Germinal center (tissue), 1 donor: Measurements from ENCODE around the gene NTNG2.
A peak's percentile ranks its signal among the peaks of the same experiment; 100 is the strongest.

Experiments
- DNase-seq: peaks from one replicate; pipeline ENCODE4 v3.0.0; 2012; ENCODE audit warnings: mixed read lengths, low spot score

Gene NTNG2

DNA sequence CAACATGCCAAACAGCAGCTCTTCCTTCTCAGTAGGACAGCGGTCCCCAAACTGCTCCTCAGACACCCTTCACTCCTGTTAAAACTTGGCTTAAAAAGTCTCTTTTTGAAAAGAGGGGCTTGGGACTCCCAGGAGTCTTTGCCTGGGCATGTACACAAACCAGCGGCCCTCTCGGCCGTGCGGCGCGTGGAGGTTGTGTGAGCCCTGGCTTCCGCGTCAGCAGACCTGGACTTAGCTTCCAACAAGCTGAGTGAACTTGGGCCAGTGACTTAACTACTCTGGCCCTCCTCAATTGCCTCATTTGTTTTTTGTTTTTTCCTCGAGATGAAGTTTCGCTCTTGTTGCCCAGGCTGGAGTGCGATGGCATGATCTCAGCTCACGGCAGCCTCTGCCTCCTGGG lies 15.3 kb upstream of the NTNG2 start:
- DNase-seq: no peak

DNA sequence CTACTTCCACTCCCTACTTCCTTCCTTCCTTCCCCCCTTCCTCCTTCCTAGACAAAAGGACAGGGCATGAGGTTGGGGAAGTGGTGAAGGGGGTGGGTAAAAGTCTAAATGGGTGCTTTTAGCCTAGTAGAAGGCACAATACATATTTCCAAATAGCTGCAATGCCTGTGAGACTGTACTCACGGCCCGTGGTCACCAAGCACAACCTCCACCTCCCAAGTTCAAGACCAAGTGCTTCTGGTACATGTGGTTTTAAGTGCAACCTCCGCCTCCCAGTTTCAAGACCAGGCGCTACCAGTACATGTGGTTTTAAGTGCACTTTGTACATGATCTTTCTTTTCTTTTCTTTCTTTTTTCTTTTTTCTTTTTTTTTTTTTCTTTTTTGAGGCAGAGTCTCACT lies 14.5 kb upstream of the NTNG2 start:
- DNase-seq: no peak

DNA sequence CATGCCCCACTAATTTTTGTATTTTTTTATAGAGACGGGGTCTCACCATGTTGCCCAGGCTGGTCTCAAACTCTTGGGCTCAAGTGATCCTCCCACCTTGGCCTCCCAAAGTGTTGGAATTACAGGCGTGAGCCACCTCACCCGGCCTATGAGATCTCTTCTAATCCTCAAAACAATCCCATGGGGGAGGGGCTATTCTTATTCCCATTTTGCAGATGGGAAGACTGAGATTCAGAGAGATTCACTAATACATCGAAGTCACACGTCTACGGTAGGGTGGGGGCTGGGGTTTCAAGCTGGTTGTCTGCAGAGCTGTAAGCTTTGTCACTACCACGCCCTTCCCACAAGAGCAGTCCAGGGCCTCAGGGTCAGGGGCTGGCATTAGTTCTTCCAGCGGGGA lies 14.0 kb upstream of the NTNG2 start:
- no peak for DNase-seq

DNA sequence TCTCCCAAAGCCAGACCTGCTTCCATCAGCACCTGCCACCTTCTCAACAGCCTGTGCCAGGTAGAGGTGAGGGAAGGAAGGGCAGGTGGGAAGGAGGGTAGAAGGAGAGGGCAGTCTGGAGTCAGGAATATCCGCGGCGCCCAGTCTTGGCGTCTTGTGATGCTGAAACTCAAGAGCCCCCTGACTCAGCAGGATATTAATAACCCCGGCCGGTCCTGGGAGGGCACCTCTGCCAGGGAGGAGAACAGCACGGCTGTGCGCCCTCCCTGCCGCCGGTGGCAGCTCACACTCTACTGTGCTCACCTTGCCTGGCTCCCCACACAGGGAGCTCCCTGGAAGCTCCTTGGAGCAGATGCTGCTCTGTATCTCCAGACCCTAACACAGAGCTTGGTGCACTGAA lies 11.6 kb upstream of the NTNG2 start:
- no peak for DNase-seq

DNA sequence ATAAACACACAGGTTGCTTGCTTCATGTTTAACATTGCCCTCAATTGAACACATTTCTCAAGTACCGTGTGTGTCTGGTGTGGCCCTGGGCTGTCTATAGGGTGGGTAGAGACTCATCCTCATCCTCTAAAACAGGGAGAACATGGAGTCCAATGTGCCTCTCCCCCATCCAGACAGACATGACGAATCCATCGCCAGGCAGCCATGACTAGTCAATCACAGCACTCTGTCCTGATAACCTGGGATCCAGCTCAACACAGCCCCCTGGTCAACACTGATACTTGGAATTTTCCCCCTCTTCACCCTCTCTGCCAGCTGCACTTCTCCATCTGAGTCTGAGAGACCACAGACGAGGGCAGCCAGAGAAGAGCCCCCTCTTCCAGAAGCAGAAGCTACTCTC lies 10.7 kb upstream of the NTNG2 start:
- DNase-seq: no peak

DNA sequence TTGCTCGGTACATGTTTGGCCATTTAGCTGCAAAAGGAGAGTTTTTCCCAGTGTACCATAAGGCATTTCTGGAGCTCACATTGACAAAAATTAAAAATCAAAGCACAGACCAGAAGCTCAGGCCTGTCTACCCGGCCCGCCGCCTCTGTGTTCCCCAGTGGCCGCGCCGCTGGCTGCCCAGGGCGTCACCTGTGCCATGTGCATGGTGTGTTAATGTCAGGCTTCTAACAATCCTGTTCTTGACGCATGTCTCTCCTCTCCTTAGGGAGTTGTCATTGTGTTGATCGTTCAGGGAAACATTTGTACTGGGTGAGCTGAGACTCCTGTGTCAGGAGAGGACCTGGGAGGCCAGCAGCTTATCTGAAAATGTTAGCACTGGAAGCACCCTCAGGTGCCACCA lies 9.6 kb upstream of the NTNG2 start:
- no peak for DNase-seq

DNA sequence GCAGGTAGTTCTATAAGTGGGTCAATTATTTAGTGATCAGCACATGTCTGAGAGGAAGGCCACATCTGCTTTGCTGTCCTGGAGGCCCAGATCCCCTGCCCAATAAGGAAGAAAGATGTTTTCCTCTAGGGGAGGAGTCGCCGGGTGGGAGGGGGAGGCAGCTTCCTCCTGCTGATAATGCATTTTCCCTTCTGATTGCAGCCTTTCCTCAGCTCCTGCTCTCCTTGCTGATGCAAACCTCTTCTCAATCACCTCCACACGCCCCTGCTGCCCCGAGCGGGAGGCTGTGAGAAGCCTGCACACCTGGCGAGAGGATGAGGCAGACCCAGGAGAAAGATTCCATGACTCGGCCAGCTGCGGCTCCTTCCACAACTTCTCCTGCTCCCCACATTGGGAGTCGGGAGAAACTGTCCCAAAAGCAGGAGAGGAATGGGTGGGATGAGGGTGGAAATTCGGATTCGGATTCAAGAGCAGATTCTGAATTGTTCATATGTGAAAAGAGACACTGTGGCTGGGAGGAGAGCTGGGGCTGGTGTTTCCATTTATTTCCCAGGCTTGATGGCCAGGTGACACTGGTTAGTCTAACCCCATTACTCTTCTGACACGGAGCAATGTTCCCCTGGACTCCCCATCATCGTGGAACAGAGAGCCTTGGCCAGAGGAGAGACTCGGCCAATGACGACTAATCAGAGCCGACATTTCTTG lies 6.8 kb upstream of the NTNG2 start:
- no peak for DNase-seq

DNA sequence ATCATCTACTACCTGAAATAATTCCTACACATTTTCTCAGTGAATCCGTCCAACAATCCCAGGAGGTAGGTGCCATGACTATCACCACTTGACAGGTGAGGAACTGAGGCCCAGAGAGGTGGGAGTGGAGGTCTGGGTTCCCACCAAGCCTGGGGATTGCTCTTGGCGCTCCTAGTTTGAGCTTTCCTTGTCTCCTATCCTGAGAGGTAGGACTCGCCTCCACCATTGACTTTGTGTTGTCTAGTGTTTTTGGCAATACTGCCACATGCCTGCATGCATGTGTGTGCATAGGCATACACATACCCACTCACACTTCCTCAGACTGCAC lies 6.3 kb upstream of the NTNG2 start:
- no peak for DNase-seq

DNA sequence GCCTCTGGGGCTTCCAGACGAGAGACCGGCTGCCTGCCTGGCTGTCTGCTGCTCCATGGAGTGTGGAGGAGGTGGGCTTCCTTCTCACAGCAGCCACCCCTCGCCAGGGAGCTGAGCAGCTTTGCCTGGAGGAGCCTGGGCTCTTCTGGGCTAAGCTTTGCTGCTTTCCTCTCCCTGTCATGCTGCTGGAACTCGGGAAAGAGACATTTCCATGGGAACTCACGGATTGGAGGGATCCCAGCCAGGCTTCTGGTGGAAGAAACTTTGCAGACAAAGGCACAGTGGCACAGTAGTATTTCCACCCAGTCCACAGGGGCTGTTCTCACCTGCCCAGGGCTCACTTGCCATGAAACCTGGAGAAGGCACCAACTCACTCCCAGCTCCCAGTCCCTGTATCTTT lies 5.6 kb upstream of the NTNG2 start:
- DNase-seq: no peak

DNA sequence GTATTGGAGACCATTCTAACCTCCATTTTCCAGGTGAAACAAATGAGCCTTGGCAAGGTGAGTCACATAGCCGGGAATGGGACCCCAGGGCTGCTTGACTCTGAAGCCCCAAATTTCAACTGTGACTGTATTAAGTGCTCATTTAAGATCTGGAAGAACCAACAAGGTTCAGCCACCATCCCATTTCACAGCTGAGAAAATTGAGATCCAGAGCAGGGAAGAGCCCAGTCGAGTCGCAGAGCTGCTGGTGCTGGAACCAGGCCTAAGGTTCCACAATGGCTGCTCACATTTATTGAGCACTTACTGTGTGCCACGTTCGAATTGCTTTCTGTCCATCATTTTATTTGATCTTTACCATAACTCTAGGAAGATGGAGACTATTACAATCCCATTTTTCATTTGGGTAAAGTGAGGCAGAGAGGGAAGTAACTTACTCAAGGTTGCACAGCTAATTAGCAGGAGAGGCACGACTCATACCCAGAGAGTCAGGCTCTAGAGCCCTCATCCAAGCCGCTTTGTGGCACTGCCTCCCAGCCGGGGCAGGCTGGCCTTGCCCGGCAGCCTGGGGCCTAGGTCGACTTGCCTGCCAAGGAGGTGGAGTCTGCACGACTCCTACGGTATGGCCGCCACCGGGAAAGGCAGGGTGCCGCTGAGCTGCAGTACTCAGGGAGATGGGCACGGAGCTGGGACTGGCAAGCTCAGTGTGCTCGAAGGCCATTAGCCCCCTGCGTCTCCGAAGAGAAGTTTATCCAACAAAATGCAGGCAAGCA lies 4.3 kb upstream of the NTNG2 start:
- DNase-seq: no peak

DNA sequence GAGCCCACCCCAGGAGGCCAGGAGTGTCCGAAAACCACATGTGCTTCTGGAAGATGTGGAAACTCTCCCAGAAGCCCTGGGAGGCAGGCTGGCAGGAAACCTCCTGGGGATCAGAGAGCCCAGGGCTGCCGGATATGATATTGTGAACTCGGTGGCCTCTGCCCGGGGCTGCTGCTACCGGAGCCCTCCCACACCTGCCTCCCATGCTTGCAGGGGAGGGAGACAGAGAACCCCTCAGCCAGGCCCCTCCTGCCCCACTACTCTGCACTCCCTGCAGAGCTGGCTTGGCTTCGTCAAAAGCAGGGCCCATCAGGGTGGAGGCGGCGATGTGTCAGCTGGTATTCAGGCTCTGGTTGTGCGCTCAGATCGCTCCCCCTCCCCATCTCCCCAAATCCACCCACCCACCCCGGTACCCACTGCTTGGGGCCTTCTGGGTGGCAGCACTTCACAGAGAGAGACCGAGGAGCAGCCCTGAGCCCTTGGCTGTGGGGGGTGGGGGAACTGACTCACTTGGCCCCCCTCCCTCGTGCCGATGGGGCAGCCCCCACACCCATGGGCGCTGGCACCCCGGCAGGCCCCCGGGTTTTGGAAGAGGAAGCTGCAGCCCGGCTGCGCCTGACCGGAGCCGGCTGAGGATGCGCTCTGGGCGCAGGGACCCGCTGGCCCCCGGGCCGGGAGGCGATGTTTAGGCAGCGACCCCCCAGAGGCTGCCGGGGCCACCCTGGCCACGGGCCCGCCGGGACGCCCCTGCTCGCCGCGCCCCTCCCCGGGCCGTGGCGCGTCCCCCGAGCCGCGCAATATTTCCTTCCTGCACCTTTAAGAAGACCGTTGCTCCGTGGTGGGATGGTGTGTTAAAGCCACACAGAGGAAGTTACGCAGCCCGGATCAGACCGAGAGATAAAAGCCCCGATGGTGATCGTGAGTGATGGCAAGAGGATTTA lies 786 bp upstream of the NTNG2 start:
- DNase-seq: no peak

DNA sequence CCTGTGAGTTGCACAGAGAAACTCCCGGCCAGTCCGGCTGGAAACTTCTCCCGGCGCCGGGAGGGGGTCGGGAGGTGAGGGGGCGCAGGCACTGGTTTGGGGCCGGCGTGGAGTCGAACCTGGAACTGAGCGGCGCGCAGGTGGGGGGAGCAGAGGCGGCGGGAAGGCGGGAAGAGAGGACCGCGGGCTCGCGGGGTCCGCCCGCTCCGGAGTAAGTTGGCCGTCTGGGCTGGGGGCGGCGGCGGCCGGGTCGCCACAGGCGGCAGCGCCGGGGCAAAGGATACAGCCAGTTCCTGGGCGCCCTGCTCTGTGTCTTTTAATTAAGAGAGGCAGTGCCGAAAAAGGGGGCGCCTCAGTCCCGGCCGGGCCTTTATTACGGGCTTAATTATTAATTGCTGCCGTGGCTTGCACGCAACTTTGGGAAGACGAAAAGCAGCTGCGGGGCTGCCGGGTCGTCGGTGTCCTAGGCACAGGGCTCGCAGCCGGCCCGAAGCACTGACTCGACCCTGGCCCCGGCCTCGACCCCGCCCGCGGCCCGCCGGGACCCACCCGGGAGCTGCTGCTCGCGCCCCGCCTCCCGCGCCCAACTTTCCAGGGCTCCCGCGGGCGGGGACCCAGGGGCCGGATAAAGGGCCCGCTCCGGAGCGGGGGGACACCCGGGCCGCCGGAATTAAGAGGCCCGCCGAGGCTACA lies 1.1 kb downstream of the NTNG2 start:
- no peak for DNase-seq

DNA sequence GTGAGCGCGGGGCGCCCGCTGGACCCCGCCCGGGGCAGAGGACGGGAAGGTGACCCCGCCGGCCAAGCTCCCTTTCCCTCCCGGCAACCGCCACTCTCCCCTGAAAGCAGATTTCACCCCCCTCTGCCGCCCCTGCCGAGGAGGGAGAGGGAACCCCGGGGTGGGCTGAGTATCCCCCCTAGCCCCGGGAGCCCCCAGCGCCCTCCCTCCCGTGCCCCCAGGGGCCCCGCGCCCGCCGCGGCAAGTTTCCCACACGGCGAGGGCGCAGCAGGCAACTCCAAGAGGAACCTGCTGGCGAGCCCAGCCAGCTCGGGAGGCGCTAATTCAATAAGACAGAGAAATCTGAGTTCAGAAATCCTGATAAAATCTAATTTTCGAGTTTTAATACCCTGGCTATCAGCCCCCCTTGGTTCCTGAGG lies 1.6 kb downstream of the NTNG2 start:
- no peak for DNase-seq

DNA sequence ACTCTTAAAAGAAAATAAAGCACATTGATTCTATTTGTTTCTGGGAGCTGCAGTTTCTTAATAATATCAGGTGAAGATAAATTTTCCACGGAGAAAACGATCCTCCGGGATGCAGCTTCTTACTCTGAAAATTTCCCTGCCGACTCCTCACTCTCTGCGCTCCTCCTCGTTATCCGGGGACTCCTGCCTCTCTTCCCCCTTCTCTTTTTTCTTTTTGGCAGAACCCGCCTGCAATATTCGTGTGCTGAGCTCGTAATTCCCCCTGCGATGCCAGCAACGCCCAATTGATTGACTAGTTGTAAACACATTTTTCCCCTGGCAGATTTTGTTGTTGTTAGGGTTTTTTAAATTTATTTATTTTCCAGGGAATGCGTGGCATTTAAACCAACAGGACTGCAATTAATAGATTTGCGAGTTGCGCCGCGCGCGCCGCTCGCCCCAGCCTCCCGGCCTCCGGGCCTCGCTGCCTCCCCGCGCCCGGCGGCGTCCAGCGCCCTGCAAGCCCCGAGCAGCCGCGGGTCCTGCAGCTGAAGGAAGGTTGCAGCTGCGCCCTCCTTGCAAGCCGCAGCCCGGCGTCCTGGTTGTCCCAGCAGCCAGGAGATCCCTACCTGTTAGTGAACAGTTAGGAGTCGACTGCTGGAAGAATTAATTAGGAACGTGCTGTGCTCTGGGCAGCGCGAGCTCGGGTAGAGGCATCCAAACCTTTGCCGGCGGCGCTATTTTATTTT lies 2.2 kb downstream of the NTNG2 start:
- no peak for DNase-seq

DNA sequence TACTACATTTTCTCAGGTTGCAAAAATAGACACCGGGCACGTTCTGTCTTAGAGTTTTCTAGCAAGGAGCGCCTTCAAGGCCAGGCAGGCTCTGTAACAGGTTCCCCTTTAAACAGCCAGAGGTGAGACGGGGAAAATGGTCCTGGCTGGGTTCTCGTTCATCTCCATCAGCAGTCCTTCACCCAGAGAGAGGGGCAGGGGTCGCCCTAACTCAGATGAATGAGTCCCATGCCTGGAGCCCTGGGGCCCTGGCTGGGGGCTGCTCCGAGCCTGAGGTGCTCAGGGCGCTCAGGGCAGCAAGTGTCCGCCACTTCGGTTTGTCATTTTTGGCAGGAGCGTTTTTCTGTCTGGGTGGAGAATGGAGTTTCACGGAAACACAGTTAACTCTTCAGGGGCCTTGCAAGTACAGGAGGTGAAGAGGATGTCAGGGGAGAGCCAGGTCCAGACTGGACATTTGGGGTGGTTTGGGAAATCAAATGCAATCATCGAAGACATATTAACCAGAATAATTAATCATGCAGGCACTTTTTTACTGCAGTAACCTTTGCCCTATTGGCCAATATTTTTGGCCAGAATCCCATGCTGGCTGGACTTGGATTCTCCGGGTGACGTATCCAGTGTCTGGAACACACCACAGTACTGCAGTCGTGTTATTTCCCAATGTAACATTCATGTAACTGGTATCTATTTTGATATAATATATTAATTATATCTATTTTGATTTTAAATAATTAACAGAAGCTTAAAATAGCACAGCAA lies 2.9 kb downstream of the NTNG2 start:
- DNase-seq: no peak

DNA sequence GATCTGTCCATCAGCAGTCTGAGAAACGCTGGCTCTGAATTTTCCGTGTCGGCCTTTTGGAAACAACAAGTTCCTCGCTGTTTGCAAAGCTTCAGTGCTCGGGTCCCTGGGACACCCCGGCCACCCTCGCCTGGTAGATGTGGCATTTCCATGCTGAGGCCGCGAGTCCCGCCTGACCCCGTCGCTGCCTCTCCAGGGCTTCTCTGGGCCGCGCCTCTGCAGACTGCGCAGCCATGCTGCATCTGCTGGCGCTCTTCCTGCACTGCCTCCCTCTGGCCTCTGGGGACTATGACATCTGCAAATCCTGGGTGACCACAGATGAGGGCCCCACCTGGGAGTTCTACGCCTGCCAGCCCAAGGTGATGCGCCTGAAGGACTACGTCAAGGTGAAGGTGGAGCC lies 4.7 kb downstream of the NTNG2 start:
- no peak for DNase-seq

DNA sequence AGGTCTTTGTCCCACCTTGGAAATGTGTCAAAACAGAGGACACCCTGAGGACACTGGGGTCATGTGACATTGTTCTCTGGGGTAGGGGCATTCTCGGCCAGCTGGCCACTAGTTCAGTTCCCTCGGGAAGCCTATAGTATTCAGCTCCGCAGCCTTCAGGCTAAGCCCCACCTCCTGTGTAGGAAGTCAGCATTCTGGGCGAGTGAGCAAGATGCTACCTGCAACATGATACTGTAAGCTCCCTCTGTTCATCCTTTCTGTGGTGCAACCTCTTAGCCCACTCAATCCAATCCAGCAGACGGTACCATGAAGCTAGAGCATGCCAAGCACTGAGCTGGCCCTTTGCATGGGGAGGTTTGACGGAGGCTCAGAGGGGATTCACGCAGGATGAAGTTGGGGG lies 5.3 kb downstream of the NTNG2 start:
- DNase-seq: no peak

DNA sequence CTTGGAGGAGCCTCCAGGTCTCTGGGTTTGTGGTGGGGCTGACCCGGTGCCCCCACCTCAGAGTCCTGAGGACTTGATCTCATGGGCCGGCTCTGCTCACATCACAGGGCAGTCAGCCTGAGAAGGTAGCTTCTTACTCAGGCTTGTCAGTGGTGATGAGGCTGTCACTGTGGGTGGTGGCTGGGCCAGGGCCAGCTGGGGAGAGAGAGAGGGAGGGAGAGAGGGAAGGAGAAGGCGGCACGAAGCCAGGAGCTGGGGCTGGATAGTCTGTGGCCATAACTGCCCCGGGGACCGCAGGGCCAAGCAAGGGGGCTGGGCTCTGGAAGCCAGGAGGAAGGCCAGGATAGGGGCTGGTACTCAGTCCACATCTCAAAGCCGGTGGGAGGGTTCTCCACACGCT lies 6.5 kb downstream of the NTNG2 start:
- DNase-seq: no peak

DNA sequence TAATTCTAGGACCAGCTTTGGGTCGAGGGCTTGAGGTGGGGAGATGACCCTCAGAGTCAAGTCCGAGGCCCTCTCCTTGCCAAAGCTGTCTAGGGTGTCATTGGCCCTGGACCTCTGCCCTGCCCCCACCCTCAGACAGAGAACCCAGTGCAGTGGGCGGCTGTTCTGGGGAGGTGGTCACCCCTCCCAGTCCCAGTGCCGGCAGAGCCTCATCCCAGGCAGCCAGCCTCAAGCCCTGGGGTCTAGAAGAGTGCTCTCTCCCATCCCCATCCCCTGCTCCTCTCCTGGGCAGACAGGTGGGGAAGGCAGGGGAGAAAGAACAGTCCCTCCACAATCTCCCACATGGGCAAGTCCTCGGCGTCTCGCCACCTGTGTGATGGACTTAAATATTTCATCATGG lies 7.0 kb downstream of the NTNG2 start:
- no peak for DNase-seq

DNA sequence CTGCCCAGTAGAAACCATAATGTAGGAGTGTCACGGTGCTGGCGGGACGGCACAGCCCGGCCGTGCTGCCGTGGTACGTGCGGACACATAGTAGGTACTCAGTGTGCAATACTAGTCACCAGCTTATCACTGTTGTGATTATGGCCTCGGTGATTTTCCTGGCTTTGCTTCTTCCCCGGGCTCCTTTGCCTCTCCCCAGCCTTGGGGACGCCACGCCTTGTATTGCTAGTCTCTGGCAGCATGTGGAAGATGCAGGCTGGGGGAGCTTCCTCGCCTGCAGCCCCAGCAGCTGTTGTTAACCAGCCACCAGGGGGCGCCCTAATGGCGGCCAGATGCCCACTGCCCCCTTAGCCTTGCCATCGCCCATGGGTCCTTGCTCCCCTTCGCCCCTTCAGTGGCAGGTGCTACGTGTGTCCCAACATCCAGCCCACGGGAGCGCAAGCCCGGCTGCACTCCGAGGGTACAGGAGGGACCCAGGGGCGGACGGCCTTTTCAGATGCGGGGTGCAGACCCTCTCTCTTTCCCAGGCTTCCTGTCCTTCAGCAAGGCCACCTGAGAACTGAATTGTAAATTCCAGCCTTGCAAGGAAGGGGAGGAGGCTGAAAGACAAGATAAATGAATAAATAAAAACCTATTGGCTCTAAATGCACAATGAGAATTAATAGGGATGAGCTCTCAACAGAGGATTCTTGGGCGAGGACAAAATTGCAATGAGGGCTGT lies 8.0 kb downstream of the NTNG2 start:
- peak; percentile 68 for DNase-seq
